K562 (cell line): Measurements from ENCODE around the gene NAPEPLD. TPM values are rescaled to one million over a fixed set of nuclear protein-coding genes. Genes with fewer than 3 reads are reported as not detected.

ENCODE experiments used
- ESRRA ChIP-seq: fragments of 450-650 bp; IDR thresholded peaks from 2 replicates; pipeline ENCODE4 v1.6.1; 2014; ENCODE audit warnings: low read depth, mild to moderate bottlenecking, moderate library complexity, borderline replicate concordance
- GATA2 ChIP-seq: sonication (generic); formaldehyde crosslinking; IDR thresholded peaks from 2 replicates; pipeline ENCODE4 v1.4.0; 2020; ENCODE audit warnings: mild to moderate bottlenecking, missing genetic modification reagents
- HDAC1 ChIP-seq, 2 experiments: fragments of 450-650 bp; IDR thresholded peaks; 2 replicates each; pipeline ENCODE4 v1.6.1; 2016 to 2017; ENCODE audit warnings: inconsistent platforms in 1 of 2, mild to moderate bottlenecking in 1 of 2, moderate library complexity in 1 of 2
- MTA3 ChIP-seq: fragments of 450-650 bp; formaldehyde crosslinking; IDR thresholded peaks from 2 replicates; pipeline ENCODE4 v1.6.1; 2017; ENCODE audit warnings: mild to moderate bottlenecking, borderline replicate concordance
- NFATC3 ChIP-seq: fragments of 450-650 bp; IDR thresholded peaks from 2 replicates; pipeline ENCODE4 v1.6.1; 2017; ENCODE audit warnings: mild to moderate bottlenecking
- PTTG1 ChIP-seq: fragments of 450-650 bp; IDR thresholded peaks from 2 replicates; pipeline ENCODE4 v1.6.1; 2016; ENCODE audit warnings: low read depth, mild to moderate bottlenecking, missing genetic modification characterization, missing compliant biosample characterization
- SPI1 ChIP-seq: IDR thresholded peaks from 2 replicates; pipeline ENCODE4 v1.6.1; 2011; ENCODE audit warnings: low read depth, low read length, control low read depth, borderline replicate concordance
- ZNF668 ChIP-seq: fragments of 250-450 bp; sonication (Bioruptor Pico); IDR thresholded peaks from 2 replicates; pipeline ENCODE4 v1.8.0; 2022; ENCODE audit warnings: mild to moderate bottlenecking, inconsistent platforms
- ZNF77 ChIP-seq: fragments of 250-450 bp; sonication (Bioruptor Pico); IDR thresholded peaks from 2 replicates; pipeline ENCODE4 v1.5.0; 2020
- polyA plus RNA-seq, 8 experiments: library from polyadenylated mRNA; depleted of rRNA in 4 of 8; stranded (reverse) in 5 of 8; unstranded in 3 of 8; fragments of >200 nt; fragmentation: Nextera tagmentation in 2 of 8; fragmentation: Illumina TruSeq in 1 of 8; extraction: Ambion mirVana in 2 of 8; extraction: Trizol in 1 of 8; gene quantifications; 2 replicates each; pipeline versions ENCODE4 v1.2.1 to v1.2.3, GENCODE V29; 2011 to 2014; ENCODE audit warnings: inconsistent platforms in 1 of 8, missing spikeins in 1 of 8
- total RNA-seq, 7 experiments: library from RNA; depleted of rRNA in 6 of 7; stranded (reverse); fragments of >200 nt in 6 of 7; fragmentation: Illumina TruSeq in 2 of 7; extraction: Trizol in 2 of 7; gene quantifications; 2 replicates each; pipeline versions ENCODE4 v1.2.1 to v1.2.3, GENCODE V29; 2011 to 2021; ENCODE audit warnings: low replicate concordance in 1 of 7
- TF ChIP-seq, protein P1 (sequence below), 2 experiments: fragments of 450-650 bp in 1 of 2; sonication (generic) in 1 of 2; formaldehyde crosslinking in 1 of 2; IDR thresholded peaks; 2 replicates each; pipeline versions ENCODE4 v1.7.1 to v1.9.0; 2016 to 2022; ENCODE audit warnings: inconsistent platforms in 1 of 2, mild to moderate bottlenecking in 1 of 2, missing genetic modification reagents in 1 of 2
- TF ChIP-seq, protein P2 (sequence below), 2 experiments: fragments of 450-650 bp; IDR thresholded peaks; 2 replicates each; pipeline ENCODE4 v1.6.1; 2016

The NAPEPLD gene
- total and polyA plus RNA-seq, 9 of the 15 experiments (the other 6 are each of a cell fraction or from before 2014, with no cell fraction given): 3.2 to 11.0 (median 7.5) TPM

GRCh38 chr7:103148131-103148993 is 537 bp downstream of the NAPEPLD start (continued):
- TF ChIP-seq, protein P1, sequence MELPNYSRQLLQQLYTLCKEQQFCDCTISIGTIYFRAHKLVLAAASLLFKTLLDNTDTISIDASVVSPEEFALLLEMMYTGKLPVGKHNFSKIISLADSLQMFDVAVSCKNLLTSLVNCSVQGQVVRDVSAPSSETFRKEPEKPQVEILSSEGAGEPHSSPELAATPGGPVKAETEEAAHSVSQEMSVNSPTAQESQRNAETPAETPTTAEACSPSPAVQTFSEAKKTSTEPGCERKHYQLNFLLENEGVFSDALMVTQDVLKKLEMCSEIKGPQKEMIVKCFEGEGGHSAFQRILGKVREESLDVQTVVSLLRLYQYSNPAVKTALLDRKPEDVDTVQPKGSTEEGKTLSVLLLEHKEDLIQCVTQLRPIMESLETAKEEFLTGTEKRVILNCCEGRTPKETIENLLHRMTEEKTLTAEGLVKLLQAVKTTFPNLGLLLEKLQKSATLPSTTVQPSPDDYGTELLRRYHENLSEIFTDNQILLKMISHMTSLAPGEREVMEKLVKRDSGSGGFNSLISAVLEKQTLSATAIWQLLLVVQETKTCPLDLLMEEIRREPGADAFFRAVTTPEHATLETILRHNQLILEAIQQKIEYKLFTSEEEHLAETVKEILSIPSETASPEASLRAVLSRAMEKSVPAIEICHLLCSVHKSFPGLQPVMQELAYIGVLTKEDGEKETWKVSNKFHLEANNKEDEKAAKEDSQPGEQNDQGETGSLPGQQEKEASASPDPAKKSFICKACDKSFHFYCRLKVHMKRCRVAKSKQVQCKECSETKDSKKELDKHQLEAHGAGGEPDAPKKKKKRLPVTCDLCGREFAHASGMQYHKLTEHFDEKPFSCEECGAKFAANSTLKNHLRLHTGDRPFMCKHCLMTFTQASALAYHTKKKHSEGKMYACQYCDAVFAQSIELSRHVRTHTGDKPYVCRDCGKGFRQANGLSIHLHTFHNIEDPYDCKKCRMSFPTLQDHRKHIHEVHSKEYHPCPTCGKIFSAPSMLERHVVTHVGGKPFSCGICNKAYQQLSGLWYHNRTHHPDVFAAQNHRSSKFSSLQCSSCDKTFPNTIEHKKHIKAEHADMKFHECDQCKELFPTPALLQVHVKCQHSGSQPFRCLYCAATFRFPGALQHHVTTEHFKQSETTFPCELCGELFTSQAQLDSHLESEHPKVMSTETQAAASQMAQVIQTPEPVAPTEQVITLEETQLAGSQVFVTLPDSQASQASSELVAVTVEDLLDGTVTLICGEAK (IDR thresholded peaks at IDR 0.05): peak; percentile 64
- TF ChIP-seq, protein P1 (CRISPR knock-in tag; IDR thresholded peaks at IDR 0.05): no peak
- TF ChIP-seq MTA3 (no peak), SPI1 (no peak), NFATC3 (0 out of 2 replicates have a peak, but pooled peaks have one; percentile 22), PTTG1 (no peak), GATA2 (CRISPR knock-in tag) (peak; percentile 67), ESRRA (no peak), ZNF668 (CRISPR knock-in tag) (no peak), ZNF77 (CRISPR knock-in tag) (no peak), HDAC1 (IDR thresholded peaks at IDR 0.05) (peak in 1 of 2 experiments; percentile 51; a peak in 1 of 4 replicates)
- TF ChIP-seq, protein P2, sequence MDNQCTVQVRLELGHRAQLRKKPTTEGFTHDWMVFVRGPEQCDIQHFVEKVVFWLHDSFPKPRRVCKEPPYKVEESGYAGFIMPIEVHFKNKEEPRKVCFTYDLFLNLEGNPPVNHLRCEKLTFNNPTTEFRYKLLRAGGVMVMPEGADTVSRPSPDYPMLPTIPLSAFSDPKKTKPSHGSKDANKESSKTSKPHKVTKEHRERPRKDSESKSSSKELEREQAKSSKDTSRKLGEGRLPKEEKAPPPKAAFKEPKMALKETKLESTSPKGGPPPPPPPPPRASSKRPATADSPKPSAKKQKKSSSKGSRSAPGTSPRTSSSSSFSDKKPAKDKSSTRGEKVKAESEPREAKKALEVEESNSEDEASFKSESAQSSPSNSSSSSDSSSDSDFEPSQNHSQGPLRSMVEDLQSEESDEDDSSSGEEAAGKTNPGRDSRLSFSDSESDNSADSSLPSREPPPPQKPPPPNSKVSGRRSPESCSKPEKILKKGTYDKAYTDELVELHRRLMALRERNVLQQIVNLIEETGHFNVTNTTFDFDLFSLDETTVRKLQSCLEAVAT (IDR thresholded peaks at IDR 0.05): peak; percentile 54 to 74; a peak in 2 of 4 replicates
